HepG2 (cell line): ENCODE data around the gene PEMT. TPM values are rescaled to one million over a fixed set of nuclear protein-coding genes. Genes with fewer than 3 reads are reported as not detected.

Experiments used
- AHR ChIP-seq: IDR thresholded peaks from 2 replicates; pipeline ENCODE4 v1.6.1; 2018; ENCODE audit warnings: missing genetic modification reagents, missing compliant biosample characterization
- ASH2L ChIP-seq: fragments of 300-600, 200-600 bp; sonication (generic); IDR thresholded peaks from 2 replicates; pipeline ENCODE4 v1.7.0; 2017; ENCODE audit warnings: low read depth, mild to moderate bottlenecking, moderate library complexity, mixed read lengths, low read length; ENCODE audit not compliant: insufficient read length
- CBX1 ChIP-seq: IDR thresholded peaks from one replicate; pipeline ENCODE4 v1.6.1; 2016; ENCODE audit warnings: antibody characterized with exemption, low read depth
- HNRNPL ChIP-seq: fragments of 200-400 bp; formaldehyde crosslinking; IDR thresholded peaks from 2 replicates; pipeline ENCODE4 v1.6.1; 2017; ENCODE audit warnings: mild to moderate bottlenecking, low read depth, low read length
- IKZF5 ChIP-seq: IDR thresholded peaks from 2 replicates; pipeline ENCODE4 v1.6.1; 2018; ENCODE audit warnings: missing genetic modification reagents, mild to moderate bottlenecking, missing compliant biosample characterization
- MED13 ChIP-seq: sonication (generic); formaldehyde crosslinking; IDR thresholded peaks from 2 replicates; pipeline ENCODE4 v1.5.0; 2020; ENCODE audit warnings: missing genetic modification reagents
- NFKB2 ChIP-seq: sonication (generic); formaldehyde crosslinking; IDR thresholded peaks from 2 replicates; pipeline ENCODE4 v1.4.0; 2020; ENCODE audit warnings: missing genetic modification reagents, borderline replicate concordance
- NFKBIZ ChIP-seq: IDR thresholded peaks from 2 replicates; pipeline ENCODE4 v1.6.1; 2018; ENCODE audit warnings: missing genetic modification reagents, missing compliant biosample characterization
- THAP7 ChIP-seq: sonication (generic); formaldehyde crosslinking; IDR thresholded peaks from 2 replicates; pipeline ENCODE4 v1.8.1; 2023; ENCODE audit warnings: mild to moderate bottlenecking, missing genetic modification reagents
- ZBTB7A ChIP-seq: sonication (generic); formaldehyde crosslinking; IDR thresholded peaks from 2 replicates; pipeline ENCODE4 v1.8.0; 2022; ENCODE audit warnings: mild to moderate bottlenecking, missing genetic modification reagents
- ZEB1 ChIP-seq: IDR thresholded peaks from 2 replicates; pipeline ENCODE4 v1.6.1; 2012; ENCODE audit warnings: mild to moderate bottlenecking, low read depth, inconsistent platforms; ENCODE audit not compliant: insufficient replicate concordance
- ZFP90 ChIP-seq: sonication (generic); formaldehyde crosslinking; IDR thresholded peaks from 2 replicates; pipeline ENCODE4 v1.8.0; 2022; ENCODE audit warnings: missing genetic modification reagents, mild to moderate bottlenecking, inconsistent platforms, borderline replicate concordance
- ZNF24 ChIP-seq: fragments of 450-650 bp; IDR thresholded peaks from 2 replicates; pipeline ENCODE4 v1.6.1; 2017; ENCODE audit warnings: antibody characterized with exemption, mild to moderate bottlenecking
- ZNF280D ChIP-seq: sonication (generic); formaldehyde crosslinking; IDR thresholded peaks from 2 replicates; pipeline ENCODE4 v1.5.1; 2020; ENCODE audit warnings: mild to moderate bottlenecking, missing genetic modification reagents
- ZNF33A ChIP-seq: sonication (generic); formaldehyde crosslinking; IDR thresholded peaks from 2 replicates; pipeline ENCODE4 v1.5.1; 2020; ENCODE audit warnings: missing genetic modification reagents, mild to moderate bottlenecking, moderate library complexity, borderline replicate concordance
- ZNF33B ChIP-seq: sonication (generic); formaldehyde crosslinking; IDR thresholded peaks from 2 replicates; pipeline ENCODE4 v1.5.1; 2020; ENCODE audit warnings: mild to moderate bottlenecking, missing genetic modification reagents
- ZNF589 ChIP-seq: sonication (generic); formaldehyde crosslinking; conservative IDR thresholded peaks from 2 replicates; pipeline ENCODE4 v1.8.0; 2022; ENCODE audit warnings: mild to moderate bottlenecking, moderate library complexity, missing genetic modification reagents
- ZNF788 ChIP-seq: sonication (generic); formaldehyde crosslinking; IDR thresholded peaks from 2 replicates; pipeline ENCODE4 v1.5.0; 2020; ENCODE audit warnings: mild to moderate bottlenecking, missing genetic modification reagents, borderline replicate concordance
- ZNF816 ChIP-seq: sonication (generic); formaldehyde crosslinking; IDR thresholded peaks from 2 replicates; pipeline ENCODE4 v1.8.0; 2022; ENCODE audit warnings: missing genetic modification reagents, mild to moderate bottlenecking, borderline replicate concordance
- ZZZ3 ChIP-seq: sonication (generic); formaldehyde crosslinking; IDR thresholded peaks from 2 replicates; pipeline ENCODE4 v1.4.0; 2020; ENCODE audit warnings: missing genetic modification reagents, mild to moderate bottlenecking, borderline replicate concordance
- polyA plus RNA-seq, 8 experiments: library from polyadenylated mRNA; depleted of rRNA in 3 of 8; stranded (reverse) in 7 of 8; unstranded in 1 of 8; fragments of >200 nt; fragmentation: Illumina TruSeq in 4 of 8; extraction: Trizol in 4 of 8; gene quantifications; 2 replicates each; pipeline versions ENCODE4 v1.2.1 to v1.2.3, GENCODE V29; 2011 to 2016; ENCODE audit warnings: low read depth in 4 of 8, missing spikeins in 1 of 8, mixed read lengths in 1 of 8; ENCODE audit not compliant: insufficient read depth in 1 of 8
- total RNA-seq, 5 experiments: library from RNA; depleted of rRNA; stranded (reverse); fragments of >200 nt; fragmentation: Illumina TruSeq; extraction: Trizol; gene quantifications; 2 replicates each; pipeline ENCODE4 v1.2.3, GENCODE V29; 2016; ENCODE audit warnings: low read depth in 1 of 5
- TF ChIP-seq, protein P1 (sequence below): sonication (generic); formaldehyde crosslinking; IDR thresholded peaks from 2 replicates; pipeline ENCODE4 v1.5.1; 2020; ENCODE audit warnings: missing genetic modification reagents, mild to moderate bottlenecking, borderline replicate concordance
- TF ChIP-seq, protein P2 (sequence below): IDR thresholded peaks from 2 replicates; pipeline ENCODE4 v1.6.1; 2016; ENCODE audit warnings: missing compliant biosample characterization, missing genetic modification reagents, borderline replicate concordance

Gene PEMT
- total and polyA plus RNA-seq, 2 of the 13 experiments (the other 11 are each of a cell fraction or from before 2014, with no cell fraction given), result 31.7 to 43.6 TPM

- TF ChIP-seq ASH2L (no peak), ZFP90 (CRISPR knock-in tag) (no peak), ZNF788 (CRISPR knock-in tag) (no peak), IKZF5 (CRISPR knock-in tag) (no peak), ZNF33B (no peak), ZNF24 (no peak), THAP7 (CRISPR knock-in tag) (0 out of 2 replicates have a peak, but pooled peaks have one; percentile 46), ZZZ3 (CRISPR knock-in tag) (no peak), ZBTB7A (CRISPR knock-in tag) (peak; percentile 46; the same call in 1 of the 2 replicates), MED13 (no peak), ZNF816 (CRISPR knock-in tag) (no peak), ZNF280D (0 out of 2 replicates have a peak, but pooled peaks have one; percentile 46), AHR (CRISPR knock-in tag) (peak; percentile 42; the same call in 1 of the 2 replicates), ZNF589 (no peak), HNRNPL (peak; percentile 47; the same call in 1 of the 2 replicates), ZEB1 (no peak), CBX1 (no peak), ZNF33A (CRISPR knock-in tag) (no peak), NFKB2 (CRISPR knock-in tag) (no peak; the same call in 1 of the 2 replicates), NFKBIZ (CRISPR knock-in tag) (no peak)
- TF ChIP-seq, protein P1, sequence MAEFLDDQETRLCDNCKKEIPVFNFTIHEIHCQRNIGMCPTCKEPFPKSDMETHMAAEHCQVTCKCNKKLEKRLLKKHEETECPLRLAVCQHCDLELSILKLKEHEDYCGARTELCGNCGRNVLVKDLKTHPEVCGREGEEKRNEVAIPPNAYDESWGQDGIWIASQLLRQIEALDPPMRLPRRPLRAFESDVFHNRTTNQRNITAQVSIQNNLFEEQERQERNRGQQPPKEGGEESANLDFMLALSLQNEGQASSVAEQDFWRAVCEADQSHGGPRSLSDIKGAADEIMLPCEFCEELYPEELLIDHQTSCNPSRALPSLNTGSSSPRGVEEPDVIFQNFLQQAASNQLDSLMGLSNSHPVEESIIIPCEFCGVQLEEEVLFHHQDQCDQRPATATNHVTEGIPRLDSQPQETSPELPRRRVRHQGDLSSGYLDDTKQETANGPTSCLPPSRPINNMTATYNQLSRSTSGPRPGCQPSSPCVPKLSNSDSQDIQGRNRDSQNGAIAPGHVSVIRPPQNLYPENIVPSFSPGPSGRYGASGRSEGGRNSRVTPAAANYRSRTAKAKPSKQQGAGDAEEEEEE, result no peak
- TF ChIP-seq, protein P2, sequence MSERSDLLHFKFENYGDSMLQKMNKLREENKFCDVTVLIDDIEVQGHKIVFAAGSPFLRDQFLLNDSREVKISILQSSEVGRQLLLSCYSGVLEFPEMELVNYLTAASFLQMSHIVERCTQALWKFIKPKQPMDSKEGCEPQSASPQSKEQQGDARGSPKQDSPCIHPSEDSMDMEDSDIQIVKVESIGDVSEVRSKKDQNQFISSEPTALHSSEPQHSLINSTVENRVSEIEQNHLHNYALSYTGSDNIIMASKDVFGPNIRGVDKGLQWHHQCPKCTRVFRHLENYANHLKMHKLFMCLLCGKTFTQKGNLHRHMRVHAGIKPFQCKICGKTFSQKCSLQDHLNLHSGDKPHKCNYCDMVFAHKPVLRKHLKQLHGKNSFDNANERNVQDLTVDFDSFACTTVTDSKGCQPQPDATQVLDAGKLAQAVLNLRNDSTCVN, result no peak
Observed at GRCh38 chr17:17570140-17570797, 21.2 kb downstream of the PEMT start (continued).
